Activated CD4-positive, alpha-beta T cell treated with anti-CD3 and anti-CD28 coated beads for 4 hours (primary cell): Measurements from ENCODE around the gene JAZF1.
A peak's percentile ranks its signal among the peaks of the same experiment; 100 is the strongest.

Source experiments
- DNase-seq, 2 donors: peaks; one replicate each; pipeline ENCODE4 v3.0.0-alpha.2; 2020

JAZF1 gene

GRCh38 chr7:28191184-28191583 is 10.6 kb upstream of the JAZF1 start:
- DNase-seq = no peak

GRCh38 chr7:28190077-28190710 is 9.6 kb upstream of the JAZF1 start:
- DNase-seq = no peak

DNA sequence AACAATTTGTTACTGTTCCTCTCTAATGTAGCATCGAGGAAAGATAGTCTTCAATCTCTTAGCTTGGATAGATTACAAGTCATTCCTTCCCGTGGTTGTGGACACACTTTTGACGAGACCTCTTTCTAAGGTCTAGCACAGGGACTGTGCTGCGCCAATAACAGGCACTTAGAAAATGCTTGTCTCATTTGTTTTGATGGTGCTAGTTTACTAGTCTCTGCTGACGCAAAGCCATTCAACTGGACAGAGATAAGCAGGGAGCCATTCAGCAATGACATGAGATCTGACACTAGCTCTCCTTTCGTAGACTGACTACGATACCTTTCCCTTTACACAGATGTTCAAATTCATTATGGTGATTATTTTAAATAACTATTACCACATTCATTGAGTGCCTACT is 6.4 kb upstream of the JAZF1 start:
- no peak for DNase-seq

DNA sequence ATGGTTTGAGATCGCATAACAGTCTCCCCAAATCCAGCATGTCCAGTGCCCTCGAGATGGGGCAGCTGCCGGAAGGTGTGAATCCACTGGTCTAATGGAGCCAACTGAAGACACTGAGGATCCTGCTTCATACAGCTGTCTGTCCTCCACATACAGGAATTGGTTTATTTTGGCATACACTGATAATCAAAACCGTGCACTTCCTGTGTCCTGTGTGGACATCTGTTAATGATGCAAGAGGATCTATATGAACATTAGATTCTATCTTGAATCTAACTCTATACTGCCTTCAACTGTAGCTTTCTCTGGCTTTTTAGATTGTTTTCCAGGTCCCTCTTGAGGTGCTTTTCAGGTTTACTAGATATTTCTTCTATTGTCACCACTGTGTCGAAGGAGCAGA is 3.0 kb upstream of the JAZF1 start:
- DNase-seq = no peak

DNA sequence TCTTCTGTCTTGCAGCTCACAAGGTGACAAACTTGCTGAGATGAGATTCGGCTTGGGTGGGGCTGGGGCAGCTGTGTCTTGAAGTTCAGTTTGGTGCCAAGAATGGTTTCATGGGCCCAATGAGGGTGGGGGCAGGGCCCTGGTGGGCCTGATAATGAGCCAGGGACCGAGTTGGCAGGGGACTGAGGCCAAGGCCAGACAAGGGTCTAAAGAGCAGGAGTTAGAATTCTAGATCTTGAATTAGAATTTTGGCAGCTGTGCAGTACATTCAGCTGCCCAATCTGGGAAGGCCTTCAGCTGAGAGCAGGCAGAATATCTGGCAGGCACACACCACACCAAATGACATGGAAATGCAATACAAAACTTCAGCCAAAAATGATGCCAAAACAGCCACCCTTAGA is 1.5 kb upstream of the JAZF1 start:
- no peak for DNase-seq

GRCh38 chr7:28181416-28181815 is 821 bp upstream of the JAZF1 start:
- DNase-seq = no peak

- no peak for DNase-seq
Measured at GRCh38 chr7:28180031-28180363, 598 bp downstream of the JAZF1 start.

DNA sequence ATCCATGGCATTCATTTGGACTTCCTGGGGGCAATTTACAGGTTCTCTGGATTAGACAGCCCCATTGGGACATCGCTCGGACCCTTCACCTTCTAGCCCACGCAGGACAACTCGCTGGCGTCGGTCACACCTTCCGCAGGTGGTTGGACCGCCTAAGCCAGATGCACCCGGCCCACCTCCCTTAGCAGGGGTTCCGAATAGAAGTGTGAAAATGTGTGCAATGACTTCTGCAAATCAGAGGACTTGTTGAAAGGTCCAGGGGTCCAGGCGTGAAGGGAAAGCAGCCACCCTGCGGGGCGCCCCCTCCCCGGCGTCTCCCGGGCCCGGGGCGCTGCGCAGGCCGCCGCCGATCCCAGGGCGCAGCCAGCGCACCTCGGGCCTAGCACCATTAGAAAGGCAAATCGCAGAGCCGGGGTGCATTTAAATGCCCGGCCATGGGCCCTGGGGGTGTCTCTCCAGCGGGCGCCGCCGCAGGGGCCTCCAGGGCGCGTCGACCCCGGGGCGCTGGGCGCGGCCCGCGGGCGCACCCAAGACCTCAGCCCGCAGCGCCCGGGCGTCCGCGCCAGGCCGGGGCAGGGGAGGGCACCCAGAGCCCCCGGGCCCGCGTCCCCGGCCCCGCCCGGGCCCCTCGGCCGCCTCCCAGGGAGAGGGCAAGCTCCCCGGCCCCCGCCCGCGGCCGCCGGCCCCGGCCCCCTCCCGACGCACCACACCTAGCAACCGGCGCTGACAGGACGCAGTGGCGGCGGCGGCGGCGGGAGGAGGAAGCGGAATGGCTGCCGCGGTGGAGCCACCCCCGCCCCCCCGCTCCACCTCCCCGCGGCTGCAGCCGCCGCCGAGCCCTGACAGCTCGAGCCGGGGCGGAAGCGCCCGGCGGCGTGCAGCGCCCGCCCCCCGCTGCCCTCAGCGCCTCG is 1.2 kb downstream of the JAZF1 start:
- DNase-seq = peak; percentile 63 to 72

GRCh38 chr7:28178599-28178998 is 2.0 kb downstream of the JAZF1 start:
- DNase-seq = no peak

DNA sequence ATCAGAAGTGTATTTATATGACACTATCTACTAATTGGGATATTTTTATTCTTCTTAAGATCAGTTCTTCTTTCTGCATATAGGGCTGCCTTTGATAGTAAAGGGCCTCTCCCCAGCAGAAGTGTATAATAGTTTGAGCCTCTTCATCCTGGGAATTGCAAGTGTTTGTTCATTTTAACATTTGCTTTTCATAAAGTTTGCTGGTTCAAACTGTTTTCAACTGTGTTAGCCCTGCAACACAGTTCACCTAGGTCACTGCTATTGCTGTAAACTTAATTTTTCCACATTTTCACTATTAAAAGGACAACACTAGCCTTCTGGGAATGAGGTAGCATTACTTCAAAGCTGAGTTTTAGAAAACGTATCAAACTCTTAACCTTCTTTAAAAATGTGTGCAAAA is 2.8 kb downstream of the JAZF1 start:
- no peak for DNase-seq

DNA sequence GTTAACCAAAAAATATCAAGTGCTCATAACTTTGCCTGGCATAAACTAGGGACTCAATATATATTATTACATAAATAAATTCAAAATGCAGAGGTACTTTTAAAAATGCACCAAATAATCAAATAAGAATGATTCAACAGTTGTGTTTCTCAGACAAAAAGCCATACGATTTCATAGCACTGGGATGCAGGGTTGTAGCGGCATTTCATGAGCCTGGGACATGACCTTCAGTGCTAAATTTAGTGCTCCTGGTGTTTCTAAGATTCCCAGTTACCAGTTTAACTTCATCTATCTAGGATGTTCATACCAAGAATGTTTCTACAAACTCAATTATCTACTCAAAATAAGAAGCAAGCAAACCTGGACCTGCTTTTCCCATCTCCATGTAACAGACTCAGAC is 4.0 kb downstream of the JAZF1 start:
- DNase-seq = no peak

- no peak for DNase-seq
Measured at GRCh38 chr7:28176174-28176573, 4.4 kb downstream of the JAZF1 start.

GRCh38 chr7:28174901-28175661 is 5.5 kb downstream of the JAZF1 start:
- DNase-seq = no peak

GRCh38 chr7:28174442-28174841 is 6.2 kb downstream of the JAZF1 start:
- no peak for DNase-seq

- no peak for DNase-seq
Measured at GRCh38 chr7:28173531-28173930, 7.1 kb downstream of the JAZF1 start.

GRCh38 chr7:28172958-28173357 is 7.6 kb downstream of the JAZF1 start:
- DNase-seq = no peak

- no peak for DNase-seq
Measured at GRCh38 chr7:28170701-28171100, 9.9 kb downstream of the JAZF1 start.

DNA sequence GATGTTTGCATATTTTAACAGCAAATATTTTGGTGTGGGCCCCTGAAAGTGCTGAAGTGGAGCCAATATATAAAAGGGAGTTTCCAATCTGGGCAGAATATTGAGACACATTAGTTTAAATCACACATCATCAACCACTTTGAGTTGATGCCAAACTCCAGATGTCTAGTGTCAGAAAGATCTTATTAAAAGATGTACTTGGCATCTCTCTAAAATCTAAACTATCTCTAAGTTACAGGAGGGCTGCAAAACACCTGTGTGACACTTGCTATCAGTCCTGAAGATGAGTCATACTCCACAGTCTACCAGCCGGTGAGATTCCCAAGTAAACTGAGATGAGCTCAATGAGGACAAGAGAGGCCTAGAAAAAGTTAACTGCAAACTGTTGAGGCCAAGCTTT is 11.4 kb downstream of the JAZF1 start:
- DNase-seq = no peak

GRCh38 chr7:28168393-28169158 is 12.0 kb downstream of the JAZF1 start:
- DNase-seq = no peak

- DNase-seq = no peak
Measured at GRCh38 chr7:28166982-28167715, 13.4 kb downstream of the JAZF1 start.

DNA sequence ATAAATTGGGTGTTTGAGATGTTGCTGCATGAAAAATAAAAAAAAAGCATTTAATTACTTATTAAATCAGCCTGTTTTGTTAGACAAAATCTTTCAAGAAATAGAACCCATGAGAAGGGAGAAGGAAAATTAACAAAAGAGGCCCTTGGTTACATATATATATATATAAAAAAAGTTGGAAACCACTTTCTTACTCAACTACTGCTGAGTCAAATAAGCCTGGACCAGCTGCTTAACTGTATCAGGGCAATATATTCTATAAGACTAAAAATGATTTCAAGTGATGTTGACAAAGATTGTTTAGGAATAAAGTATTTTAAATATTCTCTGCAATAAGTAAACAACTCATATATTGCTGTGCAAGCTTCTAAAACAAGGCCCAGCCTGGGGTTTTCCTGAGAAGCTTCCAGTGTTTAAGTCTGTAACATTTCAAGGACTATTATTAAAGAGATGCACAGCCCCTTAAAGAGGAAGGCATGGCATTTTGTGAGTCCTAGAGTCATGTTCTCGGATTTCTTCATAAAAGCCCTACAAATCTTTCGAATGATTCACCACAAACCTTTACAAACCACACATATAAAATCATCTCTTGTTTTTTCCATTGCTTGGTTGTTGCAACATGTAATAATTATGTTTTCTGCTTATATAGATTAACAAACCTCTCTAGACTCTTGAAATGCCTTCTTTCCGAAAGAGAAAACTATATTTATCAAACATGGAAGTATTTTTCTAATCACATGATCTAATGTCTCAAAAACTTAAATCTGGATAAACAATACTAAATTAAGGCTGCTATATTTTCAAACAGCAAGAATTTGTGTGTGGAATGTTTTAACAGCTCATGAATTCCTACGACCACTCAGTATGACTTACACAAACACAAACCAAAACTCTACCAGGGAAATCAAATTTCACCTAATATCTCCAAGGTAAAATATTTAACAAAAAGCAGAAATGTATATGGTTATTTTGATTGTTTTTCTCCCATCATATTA is 14.3 kb downstream of the JAZF1 start:
- no peak for DNase-seq
